AG08395 (cell line): ENCODE data around the gene SPOCK3.
"Not testable (repeated sequence)": the region's sequence is repeated elsewhere in the genome, so short reads cannot be mapped to it uniquely, and the experiment has no call there.

Experiments used
- DNase-seq: peaks from one replicate; pipeline ENCODE4 v3.0.0; 2012; ENCODE audit warnings: mixed read lengths, low spot score

Gene SPOCK3

DNA sequence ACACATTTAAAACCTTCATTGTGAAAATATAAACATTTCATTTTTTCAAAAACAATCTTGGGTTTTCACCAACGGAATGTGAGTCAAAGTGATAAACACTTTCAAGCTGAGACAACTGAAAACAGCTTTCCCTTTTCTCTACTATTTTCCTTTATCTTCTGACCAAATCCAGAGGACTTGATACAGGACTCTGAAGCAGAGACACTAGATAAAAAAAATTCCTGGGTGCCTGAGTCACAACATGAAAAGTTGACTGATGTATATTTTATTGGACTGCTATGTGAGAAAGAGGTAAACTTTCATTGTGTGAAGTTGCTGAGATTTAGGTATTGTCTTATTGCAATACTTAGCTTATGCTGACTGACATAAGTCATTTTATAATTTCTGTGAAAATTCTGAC is 411.2 kb downstream of the SPOCK3 start:
- DNase-seq: no peak

DNA sequence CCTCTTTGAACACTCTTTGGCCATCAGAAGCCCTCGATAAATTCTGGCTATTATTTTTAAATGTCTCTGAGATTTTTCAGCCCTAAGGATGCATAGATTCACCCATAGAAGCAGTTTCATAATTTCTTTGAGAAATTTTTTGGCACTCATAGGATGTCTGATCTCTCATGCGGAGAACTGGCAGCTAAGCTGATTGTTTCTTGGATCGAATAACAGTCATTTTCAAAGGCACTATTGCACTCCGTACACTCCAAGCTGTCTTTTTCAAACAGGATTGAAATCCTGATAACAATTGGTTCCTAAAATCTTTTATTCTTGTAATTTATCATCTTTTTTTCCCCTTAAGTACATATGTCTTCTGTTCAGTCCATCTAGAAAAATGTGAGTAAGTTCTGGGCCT is 411.9 kb downstream of the SPOCK3 start:
- DNase-seq: no peak

DNA sequence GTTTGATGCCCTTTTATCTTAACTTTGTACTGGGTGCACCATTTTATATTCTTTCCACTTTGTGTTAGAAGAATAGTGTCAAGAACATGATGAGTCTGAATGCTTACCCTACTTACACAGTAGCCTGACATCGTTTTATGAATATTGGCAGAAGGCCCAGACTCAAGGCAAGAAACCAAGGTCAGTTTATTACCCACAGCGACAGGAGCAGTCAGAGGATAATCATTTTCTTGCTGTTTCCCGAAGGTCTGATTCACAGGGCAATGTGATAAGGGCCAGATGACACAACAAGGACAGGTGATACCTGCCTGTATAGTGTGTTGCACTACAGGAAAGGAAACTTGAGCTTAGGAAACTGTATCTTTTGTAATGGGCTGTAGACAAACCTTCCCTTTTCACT is 417.4 kb downstream of the SPOCK3 start:
- DNase-seq: no peak

DNA sequence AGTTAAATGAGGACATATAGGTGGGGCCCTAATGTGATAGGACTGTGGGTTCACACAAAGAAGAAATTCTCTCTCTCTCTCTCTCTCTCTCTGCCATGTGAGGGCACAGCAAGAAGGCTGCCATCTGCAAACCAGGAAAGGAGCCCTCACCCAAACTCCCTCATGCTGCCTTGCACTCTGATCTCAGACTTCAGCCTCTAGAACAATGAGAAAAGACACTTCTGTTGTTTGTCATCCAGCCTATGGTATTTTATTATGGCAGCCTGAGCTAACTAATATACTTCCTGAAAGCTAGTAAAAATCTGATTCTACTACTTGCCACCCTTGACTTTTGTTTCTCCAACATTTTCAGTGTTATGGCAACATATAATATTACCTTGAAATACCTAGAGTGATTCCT is 425.9 kb downstream of the SPOCK3 start:
- no peak for DNase-seq

DNA sequence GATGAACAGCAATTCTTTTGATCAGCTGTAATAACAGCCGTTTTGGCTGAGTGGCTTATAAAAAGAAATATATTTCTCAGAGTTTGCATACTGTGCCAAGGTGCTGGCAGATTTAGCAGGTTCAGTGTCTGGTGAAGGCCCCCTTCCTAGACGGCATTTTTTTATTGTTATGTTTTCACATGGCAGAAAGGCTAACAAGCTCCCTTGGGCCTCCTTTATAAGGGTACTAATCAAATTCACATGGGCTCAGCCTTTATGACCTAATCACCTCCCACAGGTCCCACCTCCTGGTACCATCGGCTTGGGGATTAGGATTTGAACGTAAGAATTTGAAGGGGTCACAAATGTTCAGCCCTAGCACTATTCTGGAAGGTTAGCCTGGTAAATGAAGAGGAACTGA is 431.9 kb downstream of the SPOCK3 start:
- no peak for DNase-seq

DNA sequence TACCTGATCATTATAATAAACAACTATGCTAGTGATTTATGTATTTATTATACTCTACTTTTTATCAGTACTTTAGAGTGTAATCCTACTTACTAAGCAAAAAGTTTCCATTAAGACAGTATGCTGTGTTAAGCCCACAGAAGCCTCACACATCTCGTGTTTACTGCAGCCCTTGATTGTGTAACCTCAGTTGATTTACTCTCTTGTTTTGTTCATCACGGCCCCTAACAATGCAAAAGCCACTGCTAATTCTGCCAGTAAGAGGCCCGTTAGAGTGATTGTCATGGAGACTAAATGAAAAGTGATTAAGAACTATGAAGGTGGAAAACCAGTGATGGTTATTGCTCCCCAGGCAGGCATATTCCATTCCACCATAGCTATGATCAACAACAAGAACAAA is 436.2 kb downstream of the SPOCK3 start:
- no peak for DNase-seq

DNA sequence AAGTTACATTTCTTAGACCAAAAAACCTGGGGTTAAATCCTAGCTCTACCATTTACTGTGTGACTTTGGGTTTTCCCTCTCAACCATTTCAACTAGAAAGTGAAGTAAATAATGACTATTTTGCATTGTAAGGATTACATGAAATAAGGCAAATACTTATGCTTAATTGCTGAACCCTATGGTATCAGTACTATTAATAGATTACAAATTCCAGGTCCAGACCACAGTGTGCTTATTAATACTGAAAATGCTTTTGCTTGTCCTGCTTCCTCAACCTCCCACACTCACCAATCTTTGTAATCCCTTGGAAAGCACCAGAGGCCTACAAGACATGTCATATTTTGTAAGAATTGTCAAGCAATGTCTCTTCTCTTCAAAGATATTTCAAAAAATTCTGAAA is 456.5 kb downstream of the SPOCK3 start:
- no peak for DNase-seq

DNA sequence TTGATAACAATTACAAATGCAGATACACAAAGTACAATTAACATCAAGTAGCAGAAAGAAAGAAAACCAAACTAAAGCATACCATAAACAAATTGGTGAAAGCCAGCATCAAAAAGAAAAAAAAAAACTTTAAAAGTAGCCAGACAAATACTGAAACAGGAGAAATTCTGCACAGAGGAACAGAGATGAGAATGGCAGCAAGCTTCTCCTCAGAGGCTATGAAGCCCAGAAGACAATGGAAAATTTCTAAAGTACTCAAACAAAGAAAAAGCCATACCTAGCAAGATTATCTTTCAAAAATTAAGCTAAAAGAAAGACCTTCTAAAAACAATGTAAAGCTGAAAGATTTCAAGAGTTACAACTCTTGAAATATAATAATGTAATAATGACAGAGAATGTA is 471.3 kb downstream of the SPOCK3 start:
- DNase-seq: no peak

DNA sequence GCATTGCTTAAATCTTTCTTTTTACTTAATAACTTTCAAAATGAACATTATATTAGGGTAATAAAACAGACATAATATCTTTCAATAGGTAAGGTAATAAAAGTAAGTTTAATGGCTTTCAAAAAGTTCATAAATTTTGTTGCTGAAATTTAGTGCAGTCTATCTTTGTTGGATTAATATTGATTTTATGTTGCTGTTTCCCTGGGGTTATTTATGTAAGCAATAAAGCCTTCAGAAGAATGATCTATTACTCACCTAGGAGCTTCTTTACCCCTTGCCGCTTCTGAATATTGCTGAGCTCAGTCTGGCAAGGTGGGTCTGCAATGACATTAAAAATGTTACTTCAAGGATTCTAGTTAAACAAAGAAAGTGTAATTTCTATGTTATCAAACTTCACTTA is 492.6 kb downstream of the SPOCK3 start:
- no peak for DNase-seq

DNA sequence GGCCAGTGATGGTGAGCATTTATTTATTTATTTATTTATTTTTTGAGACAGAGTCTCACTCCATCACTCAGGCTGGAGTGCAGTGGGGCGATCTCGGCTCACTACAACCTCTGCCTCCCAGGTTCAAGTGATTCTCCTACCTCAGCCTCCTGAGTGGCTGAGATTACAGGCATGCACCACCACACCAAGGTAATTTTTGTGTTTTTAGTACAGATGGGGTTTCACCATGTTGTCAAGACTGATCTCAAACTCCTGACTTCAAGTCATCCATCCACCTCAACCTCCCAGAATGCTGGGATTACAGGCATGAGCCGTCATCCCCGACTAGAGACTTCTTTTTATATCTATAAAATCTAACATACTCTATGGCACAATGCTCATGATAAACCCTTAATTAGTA is 495.1 kb downstream of the SPOCK3 start:
- not testable (repeated sequence) for DNase-seq

DNA sequence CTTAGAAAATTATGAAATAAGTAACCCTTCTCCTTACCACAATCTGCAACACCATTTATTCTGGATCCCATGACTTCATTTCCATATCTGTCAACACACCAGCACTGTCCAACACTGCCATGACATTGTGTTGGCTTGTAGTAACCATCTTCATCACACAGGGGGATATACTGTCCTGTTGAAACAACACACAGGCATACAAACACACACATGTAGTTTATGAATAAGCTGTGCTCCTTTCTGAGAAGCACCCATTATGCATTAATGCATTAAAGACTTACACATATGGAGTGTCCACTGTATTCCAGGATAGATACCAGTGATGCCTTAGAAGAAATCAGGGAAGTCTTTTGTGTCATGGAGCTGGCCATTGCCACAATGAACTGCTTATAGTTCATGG is 496.9 kb downstream of the SPOCK3 start:
- DNase-seq: no peak

DNA sequence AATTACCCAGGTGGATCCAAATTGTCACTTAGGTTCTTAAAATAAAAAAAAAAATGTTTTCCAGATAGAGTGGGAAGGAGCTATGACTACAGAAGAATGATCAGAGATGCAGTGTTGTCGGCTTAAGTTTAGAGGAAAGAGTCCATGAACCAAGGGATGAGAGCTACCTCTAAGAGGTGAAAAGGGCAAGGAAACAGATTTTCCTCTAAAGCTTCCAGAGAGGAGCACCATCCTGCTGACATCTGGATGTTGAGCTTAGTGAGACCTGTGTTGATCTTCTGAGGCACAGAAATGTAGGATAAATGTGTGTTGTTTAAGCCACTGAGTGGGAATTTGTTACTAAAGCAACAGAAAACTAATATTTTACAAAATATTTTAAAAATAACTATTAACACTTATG is 498.7 kb downstream of the SPOCK3 start:
- DNase-seq: no peak

DNA sequence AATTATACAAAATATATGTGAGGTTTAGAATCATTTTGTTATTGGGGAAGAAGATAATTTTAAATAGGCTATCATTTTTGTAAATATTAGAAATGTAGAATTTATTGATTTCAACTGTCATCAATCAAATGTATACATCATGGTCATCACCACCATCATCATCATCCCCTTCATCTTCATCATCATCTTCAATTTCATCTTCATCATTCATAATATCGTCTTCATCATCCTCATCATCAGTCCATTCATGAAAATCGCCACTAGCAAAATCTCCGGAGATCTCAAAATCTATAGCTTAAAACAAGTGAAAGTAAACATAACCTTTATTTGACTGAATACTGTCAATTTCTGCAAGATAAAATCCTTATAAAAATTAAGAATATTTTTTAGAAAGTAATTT is 499.5 kb downstream of the SPOCK3 start:
- DNase-seq: no peak

DNA sequence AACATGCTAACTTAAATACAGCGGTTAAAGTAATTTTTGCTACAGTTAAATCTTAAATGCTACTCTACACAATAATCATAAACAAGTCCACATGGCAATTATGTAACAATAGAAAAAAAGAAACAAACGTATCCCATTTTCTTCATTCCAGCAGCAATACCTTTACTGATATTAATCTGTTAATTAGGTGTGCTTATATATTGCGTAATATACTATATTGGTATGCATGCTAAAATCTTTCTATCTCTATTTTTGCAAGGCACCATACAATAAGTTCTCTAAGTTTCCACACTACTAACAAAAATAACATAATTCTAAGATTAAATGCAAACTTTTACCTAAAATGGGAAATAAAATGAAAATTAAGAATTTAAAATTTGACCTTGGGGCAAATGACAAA is 500.6 kb downstream of the SPOCK3 start:
- DNase-seq: no peak

DNA sequence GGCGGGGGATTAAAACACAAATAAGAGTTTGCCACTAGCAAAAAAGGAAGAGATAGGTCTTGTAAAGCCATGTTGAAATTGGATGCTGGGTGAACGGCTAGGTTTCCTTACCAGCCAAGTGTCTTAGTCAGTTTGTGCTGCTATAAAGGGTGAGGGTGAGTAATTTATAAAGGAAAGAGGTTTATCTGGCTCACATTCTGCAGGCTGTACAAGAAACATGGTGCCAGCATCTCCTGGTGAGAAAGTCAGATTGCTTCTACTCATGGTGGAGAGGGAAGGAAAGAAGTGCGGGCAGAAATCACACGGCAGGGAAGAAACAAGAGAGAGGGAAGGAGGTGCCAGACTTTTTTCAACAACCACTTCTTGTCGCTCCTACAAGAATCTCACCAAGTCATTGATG is 507.5 kb downstream of the SPOCK3 start:
- no peak for DNase-seq

DNA sequence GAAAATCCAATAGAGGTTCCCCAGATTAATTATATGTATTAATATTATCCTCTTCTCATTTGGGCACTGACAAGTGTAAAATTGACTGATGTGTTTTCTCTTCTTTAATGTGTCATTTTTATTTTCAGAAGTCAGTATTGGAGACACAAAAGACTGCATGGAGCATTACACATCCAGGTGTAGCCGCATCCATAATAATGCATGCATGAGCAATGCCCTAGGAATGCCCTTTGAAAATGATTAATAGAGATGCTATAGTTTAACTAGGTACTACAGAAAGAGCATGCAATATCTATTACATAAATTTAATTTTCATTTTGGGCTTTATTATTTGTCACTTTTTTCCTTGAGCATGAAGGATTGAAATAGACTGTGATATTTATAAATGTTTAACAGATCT is 509.9 kb downstream of the SPOCK3 start:
- no peak for DNase-seq

DNA sequence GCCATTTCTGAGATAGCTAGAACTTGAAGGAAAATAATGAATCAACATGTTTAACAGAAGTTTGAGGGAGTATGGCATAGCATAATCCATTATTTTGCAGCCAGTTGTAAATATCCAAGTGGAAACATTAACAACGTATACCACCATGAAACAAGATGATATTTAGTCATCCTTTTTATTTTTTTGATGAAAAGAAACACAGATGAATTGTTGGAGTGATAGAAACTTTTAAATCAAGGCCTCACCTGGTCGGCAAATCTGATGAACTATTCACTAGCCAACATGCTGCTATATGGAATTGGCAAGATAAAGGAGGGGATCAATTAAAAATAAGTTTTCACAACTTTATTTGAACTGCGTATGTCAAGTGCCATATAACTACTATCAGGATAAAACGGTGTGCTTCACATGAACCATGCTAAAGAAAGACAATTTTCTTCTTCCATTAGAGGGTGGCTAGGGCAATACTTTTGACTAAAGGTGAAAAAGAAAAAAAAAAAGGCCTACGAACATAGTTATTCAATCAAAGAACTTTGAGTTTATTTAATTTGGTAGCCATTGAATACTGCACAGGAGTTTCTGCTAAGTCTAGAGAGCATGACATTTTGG is 510.7 kb downstream of the SPOCK3 start:
- no peak for DNase-seq

DNA sequence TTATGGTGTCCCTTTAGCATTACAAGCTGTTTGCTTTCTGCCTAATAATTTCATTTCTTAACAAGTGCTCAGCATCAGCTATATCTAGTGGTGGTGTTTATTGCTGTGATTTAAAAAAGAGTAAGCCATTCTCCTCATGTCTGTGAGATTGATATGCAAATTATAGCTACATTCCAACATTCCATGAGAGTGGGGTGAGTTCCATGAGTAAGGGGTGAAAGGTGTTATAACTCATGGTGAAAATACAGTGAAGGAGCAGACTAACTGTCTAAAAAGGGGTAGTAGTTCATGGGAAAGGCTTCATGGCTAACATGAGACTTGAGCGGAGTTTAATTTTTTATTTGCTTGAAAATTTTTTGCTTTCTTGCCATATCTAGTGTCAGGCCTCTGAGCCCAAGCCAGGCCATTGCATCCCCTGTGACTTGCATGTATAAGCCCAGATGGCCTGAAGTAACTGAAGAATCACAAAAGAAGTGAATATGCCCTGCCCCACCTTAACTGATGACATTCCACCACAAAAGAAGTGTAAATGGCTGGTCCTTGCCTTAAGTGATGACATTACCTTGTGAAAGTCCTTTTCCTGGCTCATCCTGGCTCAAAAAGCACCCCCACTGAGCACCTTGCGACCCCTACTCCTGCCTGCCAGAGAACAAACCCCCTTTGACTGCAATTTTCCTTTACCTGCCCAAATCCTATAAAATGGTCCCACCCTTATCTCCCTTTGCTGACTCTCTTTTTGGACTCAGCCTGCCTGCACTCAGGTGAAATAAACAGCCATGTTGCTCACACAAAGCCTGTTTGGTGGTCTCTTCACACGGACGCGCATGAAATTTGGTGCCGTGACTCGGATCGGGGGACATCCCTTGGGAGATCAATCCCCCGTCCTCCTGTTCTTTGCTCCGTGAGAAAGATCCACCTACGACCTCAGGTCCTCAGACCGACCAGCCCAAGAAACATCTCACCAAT is 518.3 kb downstream of the SPOCK3 start:
- DNase-seq: not testable (repeated sequence)

DNA sequence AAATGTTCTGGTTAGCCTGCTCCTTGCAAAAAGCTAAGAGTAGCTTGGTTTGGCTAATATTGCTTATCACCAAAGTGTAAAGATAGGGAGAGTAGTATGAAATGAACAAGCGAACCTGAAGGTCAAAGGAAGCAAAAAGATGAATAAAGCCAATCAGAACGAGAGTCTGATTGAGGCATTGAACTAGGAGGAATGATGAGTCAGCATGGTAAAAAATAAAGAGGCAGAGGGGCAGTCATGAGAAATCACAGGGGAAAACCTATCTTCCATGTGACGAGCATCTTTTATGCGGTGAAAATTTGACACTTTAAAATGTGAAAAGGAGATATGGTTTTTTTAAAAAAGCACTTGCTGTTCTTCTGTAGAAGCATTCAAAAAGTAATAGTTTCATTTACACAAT is 533.7 kb downstream of the SPOCK3 start:
- DNase-seq: no peak

DNA sequence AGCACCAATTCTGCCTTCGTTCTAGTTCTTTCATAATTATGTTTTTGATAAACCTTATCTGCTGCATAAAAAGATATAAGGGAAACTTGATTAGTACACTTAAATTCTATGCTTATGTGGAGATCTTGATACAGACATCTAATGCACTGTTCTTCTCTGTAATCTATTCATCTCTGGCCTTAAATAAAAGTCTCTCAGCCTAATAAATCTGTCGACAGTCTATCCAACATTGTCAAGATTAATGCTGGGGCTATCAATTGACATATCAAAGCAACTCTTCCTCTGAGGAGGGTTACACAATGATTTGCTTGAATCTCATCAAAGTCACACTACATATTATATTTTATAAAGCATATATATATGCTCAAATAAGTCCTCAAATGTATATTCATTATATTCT is 545.5 kb downstream of the SPOCK3 start:
- DNase-seq: no peak

DNA sequence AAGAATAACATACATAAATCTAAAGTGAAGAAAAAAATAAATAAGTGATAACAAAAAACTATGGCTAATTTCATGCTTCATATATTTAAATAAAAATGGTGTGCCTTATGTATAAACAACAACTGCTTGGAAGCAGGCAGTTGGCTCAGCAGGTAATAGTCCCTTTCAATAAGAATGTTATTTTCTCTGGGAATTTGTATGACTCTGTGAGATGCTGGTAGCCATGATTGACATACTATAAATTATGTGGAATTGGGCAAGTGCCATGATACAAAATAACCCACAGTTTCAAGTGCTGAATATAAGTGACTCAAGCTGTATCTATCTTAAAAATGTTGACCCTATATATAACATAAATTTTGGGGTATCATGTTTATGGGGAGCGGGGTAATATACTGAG is 546.5 kb downstream of the SPOCK3 start:
- no peak for DNase-seq
